Erythroblast (primary cell): ENCODE results near the gene MPPED1.

Experiments used
- GATA1 ChIP-seq: IDR thresholded peaks from 2 replicates; pipeline ENCODE4 v1.6.1; 2011; ENCODE audit warnings: low read depth, mild to moderate bottlenecking, control low read depth, low read length, moderate library complexity
- POLR2A ChIP-seq: IDR thresholded peaks from 2 replicates; pipeline ENCODE4 v1.6.1; 2011; ENCODE audit warnings: mild to moderate bottlenecking, low read length

DNA sequence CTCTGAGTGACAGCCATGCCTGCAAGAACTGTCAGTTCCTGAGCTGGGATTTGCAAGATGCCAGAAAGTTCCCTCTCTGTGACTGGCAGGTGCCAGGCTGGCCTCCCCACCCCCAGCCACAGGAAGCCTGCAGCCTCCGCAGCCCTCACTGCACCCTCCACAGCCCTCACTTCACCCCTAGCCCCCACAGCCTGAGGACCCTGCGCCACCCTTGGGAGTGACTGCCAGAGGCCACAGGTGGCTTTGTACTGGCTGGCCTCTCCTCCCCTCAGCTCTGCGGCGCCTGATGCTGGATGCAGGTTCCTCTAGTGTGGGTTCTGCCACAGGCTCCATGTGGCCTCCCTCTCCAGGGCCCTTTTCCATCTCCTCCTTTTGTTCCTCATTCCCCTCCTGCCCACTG lies 28.7 kb downstream of the MPPED1 start:
- no peak for TF ChIP-seq POLR2A
- no peak for TF ChIP-seq GATA1
